Activated naive CD4-positive, alpha-beta T cell treated with anti-CD3 and anti-CD28 coated beads, Interleukin-2, amount 10 ng/mL, durations not matched to agents 7 days and 5 days (primary cell): ENCODE data around the gene CPB2.

Experiments used
- CTCF ChIA-PET: fragments of 350-600 bp; sonication (Branson Sonifier 250); formaldehyde crosslinking; loops from one replicate; lab custom pipeline; 2021; ENCODE audit warnings: antibody characterized with exemption; lab: Charles Lee
- DNase-seq: peaks from one replicate; pipeline ENCODE4 v3.0.0-alpha.2; 2020
- H3K27ac Mint-ChIP-seq: one replicate; pipeline ENCODE4 v1.8.0; 2021; ENCODE audit warnings: mild to moderate bottlenecking, moderate library complexity, mixed read lengths
- H3K27me3 Mint-ChIP-seq: one replicate; pipeline ENCODE4 v1.8.0; 2021; ENCODE audit warnings: mild to moderate bottlenecking, mixed read lengths
- H3K36me3 Mint-ChIP-seq: one replicate; pipeline ENCODE4 v1.8.0; 2021; ENCODE audit warnings: mixed read lengths
- H3K4me1 Mint-ChIP-seq: one replicate; pipeline ENCODE4 v1.8.0; 2021; ENCODE audit warnings: mixed read lengths
- H3K4me3 Mint-ChIP-seq: one replicate; pipeline ENCODE4 v1.8.0; 2021; ENCODE audit warnings: mild to moderate bottlenecking, moderate library complexity, mixed read lengths
- H3K9me3 Mint-ChIP-seq: one replicate; pipeline ENCODE4 v1.8.0; 2021; ENCODE audit warnings: mixed read lengths

CPB2 gene

DNA sequence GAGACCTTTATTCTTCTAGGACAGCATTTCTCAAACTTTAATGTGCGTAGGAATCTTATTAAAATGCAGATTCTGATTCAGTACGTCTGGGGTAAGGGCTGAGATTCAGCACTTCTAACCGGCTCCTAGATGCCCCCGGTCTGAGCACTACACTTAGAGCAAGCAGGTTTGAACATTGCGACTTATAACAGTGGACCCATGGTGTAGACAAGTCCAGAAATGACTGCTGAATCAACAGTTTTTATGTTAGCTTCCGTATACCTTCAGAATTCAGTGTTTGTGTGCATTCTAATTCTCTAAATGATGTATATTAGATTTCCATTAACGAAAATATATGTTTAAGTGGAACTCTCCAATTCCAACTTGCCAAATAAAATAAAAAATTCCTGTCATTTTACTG is 17.5 kb upstream of the CPB2 start:
- no peaks in the 10 kb centered on the region for H3K9me3 Mint-ChIP-seq
- no peak for DNase-seq
- H3K27me3 Mint-ChIP-seq: peaks cover 8% of the 10 kb centered on the region
- no peak overlapping the region for H3K4me3 Mint-ChIP-seq
- peaks cover 32% of the 10 kb centered on the region for H3K4me1 Mint-ChIP-seq
- peaks cover 26% of the 10 kb centered on the region for H3K36me3 Mint-ChIP-seq
- CTCF ChIA-PET: no interaction called here
- H3K27ac Mint-ChIP-seq: no peak overlapping the region

DNA sequence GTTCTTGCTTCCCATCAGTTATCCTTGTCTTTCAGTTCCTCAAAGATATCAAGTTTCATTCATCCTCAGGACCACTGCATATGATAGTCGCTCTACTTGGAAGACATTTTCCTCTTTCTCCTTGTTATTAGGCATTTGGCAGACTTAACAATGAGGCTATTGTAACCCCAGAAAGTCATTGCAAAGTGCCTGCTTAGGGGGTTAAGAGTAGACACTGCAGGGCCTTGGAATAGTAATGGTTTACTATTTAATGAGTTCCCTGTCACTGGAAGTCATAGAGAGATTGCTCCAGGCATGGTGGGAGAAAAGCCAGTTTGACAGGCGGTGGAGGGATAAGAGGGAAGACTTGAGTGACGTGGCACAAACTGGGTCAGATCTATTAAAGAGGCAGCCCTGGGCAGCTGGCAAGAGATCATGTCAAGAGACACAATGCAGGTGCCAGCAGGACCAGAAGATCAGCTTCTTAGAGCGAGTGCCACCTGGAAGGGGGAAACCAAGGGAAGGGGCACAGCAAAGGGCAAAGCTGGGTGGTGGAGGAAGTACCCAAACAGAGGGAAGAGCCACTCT is 16.8 kb upstream of the CPB2 start:
- H3K36me3 Mint-ChIP-seq: peaks cover 20% of the 10 kb centered on the region
- H3K9me3 Mint-ChIP-seq: no peaks in the 10 kb centered on the region
- peaks cover 26% of the 10 kb centered on the region for H3K4me1 Mint-ChIP-seq
- peaks cover 9% of the 10 kb centered on the region for H3K27me3 Mint-ChIP-seq
- no peak overlapping the region for H3K4me3 Mint-ChIP-seq
- no peak overlapping the region for H3K27ac Mint-ChIP-seq
- CTCF ChIA-PET: interaction anchor here (1.0 kb wide), 1 partner anchor 166 kb away, joined by 4 read pairs; no protein-coding TSS in a partner anchor
- no peak for DNase-seq

DNA sequence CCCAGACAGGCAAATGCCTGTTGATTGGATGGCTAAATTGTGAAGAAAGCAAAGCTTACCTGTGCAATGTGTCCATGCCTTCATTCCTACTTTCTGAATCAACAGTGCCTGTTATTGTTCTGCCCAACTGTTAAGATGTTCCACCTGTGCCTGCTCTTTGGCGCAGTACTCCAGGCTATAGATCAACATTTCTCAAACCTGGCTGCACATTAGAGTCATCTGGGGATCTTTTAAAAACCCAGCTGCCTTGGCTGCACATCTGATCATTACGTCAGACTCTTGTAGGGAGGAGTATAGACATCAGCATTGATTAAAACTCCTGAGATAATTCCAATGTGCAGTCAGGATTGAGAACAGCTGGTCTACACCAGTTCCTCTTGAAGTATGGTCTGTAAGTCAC is 16.2 kb upstream of the CPB2 start:
- Mint-ChIP-seq H3K9me3 (no peaks in the 10 kb centered on the region), H3K4me1 (peaks cover 20% of the 10 kb centered on the region), H3K27ac (no peak overlapping the region), H3K4me3 (no peak overlapping the region), H3K36me3 (peaks cover 13% of the 10 kb centered on the region), H3K27me3 (peaks cover 12% of the 10 kb centered on the region)
- DNase-seq: no peak
- CTCF ChIA-PET: interaction anchor here (1.0 kb wide), 1 partner anchor 167 kb away, joined by 4 read pairs; no protein-coding TSS in a partner anchor

DNA sequence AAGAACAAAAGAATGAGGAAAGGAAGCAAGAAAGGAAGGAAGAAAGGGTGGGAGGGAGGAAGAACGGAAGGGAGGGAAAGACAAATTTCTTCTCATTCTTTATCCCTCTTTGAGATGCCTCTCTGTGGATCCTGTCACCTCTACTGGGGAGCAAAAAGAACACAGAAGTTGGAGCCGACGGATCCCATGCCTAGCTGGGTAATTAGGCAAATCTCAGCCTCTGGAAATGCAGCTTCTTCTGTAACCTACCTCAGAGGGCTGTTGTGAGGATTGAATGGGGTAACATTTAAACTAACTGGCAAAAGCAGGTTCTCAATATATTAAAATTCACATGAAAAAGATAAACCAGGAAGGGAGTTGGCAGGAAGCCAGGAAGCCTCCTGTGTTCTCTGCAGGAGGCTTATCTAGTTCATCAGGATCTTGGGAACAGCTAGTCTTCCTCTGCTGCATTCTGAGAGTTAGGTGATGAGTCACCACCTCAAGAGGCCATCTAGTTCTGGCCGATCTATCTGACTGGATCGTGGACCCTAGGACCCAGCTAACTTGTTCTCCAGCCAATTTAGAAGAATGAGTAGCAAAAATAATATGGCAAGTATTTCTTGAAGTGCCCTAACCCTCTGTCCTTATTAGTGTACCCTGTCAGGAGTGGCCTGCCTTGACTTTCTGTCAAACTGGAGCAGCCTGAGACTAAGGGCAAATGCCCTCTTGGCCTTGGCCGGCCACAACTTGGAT is 15.2 kb upstream of the CPB2 start:
- H3K27ac Mint-ChIP-seq: no peak overlapping the region
- peaks cover 10% of the 10 kb centered on the region for H3K4me1 Mint-ChIP-seq
- peaks cover 3% of the 10 kb centered on the region for H3K36me3 Mint-ChIP-seq
- DNase-seq: no peak
- CTCF ChIA-PET: no interaction called here
- no peaks in the 10 kb centered on the region for H3K9me3 Mint-ChIP-seq
- no peak overlapping the region for H3K4me3 Mint-ChIP-seq
- H3K27me3 Mint-ChIP-seq: peaks cover 12% of the 10 kb centered on the region

DNA sequence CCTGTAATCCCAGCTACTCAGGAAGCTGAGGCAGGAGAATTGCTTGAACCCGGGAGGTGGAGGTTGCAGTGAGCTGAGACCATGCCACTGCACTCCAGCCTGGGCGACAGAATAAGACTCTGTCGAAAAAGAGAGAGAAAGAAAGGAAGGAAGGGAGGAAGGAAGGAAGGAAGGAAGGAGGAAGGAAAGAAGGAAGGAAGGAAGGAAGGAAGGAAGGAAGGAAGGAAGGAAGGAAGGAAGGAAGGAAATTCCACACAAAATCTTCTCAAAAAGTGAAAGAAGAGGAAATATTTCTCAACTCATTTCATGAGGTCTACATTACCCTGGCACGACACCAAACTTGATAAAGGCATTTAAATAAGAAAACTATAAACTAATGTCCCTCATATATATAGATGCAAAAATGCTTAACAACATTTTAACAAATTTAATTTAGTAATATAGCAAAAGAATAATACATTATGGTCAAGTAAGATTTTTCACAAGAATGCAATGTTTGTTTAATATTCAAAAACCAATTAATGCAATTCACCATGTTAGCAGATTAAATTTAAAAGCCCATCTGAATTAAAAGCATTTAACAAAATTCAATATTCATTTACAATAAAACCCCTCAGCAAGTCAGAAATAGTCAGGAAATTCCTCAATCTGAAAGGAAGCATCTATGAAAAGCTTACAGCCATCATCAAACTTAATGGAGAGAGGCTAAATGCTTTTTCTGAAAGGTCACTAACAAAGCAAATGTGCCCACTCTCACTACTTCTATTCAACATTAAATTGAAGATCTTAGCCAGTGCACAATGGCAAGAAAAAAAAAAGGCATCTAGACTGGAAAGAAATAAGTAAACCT is 12.0 kb upstream of the CPB2 start:
- Mint-ChIP-seq H3K36me3 (no peaks in the 10 kb centered on the region), H3K27ac (no peak overlapping the region), H3K9me3 (no peaks in the 10 kb centered on the region), H3K4me1 (no peaks in the 10 kb centered on the region), H3K4me3 (no peak overlapping the region), H3K27me3 (peaks cover 16% of the 10 kb centered on the region)
- no peak for DNase-seq
- CTCF ChIA-PET: no interaction called here

DNA sequence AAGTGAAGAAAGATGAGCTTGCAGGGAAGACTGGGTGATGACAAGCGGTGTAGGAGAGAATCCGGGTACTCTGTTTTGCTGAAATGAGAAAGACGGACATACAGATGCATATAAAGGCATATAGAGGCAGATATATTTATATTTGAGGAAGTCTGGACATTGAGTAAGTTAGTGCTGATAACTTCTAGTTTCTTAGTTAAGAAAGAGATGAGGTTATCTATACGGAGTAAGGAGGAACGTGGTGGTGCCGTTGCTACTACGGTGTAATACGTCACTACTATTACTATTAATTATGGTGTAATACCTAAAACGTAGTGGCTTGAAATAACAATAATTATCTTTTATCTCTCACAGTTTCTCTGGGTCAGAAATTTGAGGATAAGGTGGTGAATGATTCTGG is 9.8 kb upstream of the CPB2 start:
- CTCF ChIA-PET: no interaction called here
- H3K4me3 Mint-ChIP-seq: no peak overlapping the region
- no peak for DNase-seq
- peaks cover under 1% of the 10 kb centered on the region for H3K4me1 Mint-ChIP-seq
- H3K36me3 Mint-ChIP-seq: no peaks in the 10 kb centered on the region
- H3K9me3 Mint-ChIP-seq: no peaks in the 10 kb centered on the region
- peaks cover 28% of the 10 kb centered on the region for H3K27me3 Mint-ChIP-seq
- no peak overlapping the region for H3K27ac Mint-ChIP-seq

DNA sequence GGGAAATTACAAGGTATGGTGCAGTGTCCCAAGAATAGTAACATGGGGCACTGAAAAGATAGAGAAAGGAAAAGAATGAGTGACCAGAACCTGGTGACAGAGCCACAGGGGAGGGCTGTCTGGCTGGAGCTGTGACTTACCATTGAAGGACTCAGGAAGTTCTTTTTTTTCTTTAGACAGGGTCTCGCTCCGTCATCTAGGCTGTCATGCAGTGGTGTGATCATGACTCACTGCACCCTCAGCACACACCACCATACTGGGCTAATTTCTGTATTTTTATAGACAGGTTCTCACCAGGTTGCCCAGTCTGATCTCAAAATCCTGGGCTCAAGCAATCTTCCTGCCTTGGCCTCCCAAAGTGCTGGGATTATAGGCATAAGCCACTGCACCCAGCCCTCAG is 8.8 kb upstream of the CPB2 start:
- no peak overlapping the region for H3K27ac Mint-ChIP-seq
- H3K27me3 Mint-ChIP-seq: peaks cover 35% of the 10 kb centered on the region
- CTCF ChIA-PET: no interaction called here
- H3K4me3 Mint-ChIP-seq: no peak overlapping the region
- no peak for DNase-seq
- no peaks in the 10 kb centered on the region for H3K9me3 Mint-ChIP-seq
- H3K36me3 Mint-ChIP-seq: no peaks in the 10 kb centered on the region
- H3K4me1 Mint-ChIP-seq: peaks cover 4% of the 10 kb centered on the region

DNA sequence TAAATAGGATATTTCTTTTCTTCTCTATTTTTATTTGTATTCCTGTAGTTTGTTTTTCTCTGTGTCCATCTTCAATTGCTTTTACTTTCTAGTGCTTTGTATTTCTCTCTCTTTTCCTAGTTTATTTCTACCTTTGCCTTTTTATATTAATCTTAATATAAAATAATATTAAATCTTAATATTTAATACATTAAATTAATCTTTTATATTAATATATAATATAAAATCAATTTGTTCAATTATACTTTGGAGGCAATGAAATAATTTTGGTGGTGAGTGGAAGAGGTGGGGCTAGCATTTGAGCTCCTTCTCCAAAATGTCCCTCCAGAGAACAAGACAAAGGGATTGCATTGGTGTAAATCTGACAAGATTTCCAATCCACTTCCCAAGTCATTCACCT is 6.3 kb upstream of the CPB2 start:
- H3K27me3 Mint-ChIP-seq: peaks cover 34% of the 10 kb centered on the region
- CTCF ChIA-PET: no interaction called here
- H3K4me1 Mint-ChIP-seq: peaks cover 14% of the 10 kb centered on the region
- no peaks in the 10 kb centered on the region for H3K36me3 Mint-ChIP-seq
- H3K4me3 Mint-ChIP-seq: no peak overlapping the region
- no peak for DNase-seq
- H3K27ac Mint-ChIP-seq: no peak overlapping the region
- no peaks in the 10 kb centered on the region for H3K9me3 Mint-ChIP-seq

DNA sequence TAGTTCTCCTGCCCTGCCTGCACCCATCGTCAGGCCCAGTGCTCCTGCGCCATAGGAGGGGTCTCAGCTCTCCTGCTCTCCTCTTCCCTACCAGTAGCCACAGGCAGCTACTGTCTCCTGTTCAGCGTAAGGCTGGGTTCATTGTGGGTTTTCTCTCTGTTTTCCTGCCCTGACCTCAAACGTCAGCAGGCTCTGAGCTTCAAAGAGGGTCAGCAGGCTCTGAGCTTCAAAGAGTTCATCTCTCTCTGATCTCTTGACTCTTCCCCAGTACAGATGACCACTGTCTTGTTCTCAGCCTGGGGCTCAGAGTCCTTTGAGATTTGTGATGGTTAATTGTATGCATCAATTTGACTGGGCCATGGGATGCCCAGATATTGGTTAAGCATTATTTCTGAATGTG is 4.6 kb upstream of the CPB2 start:
- Mint-ChIP-seq H3K4me3 (no peak overlapping the region), H3K27ac (no peak overlapping the region), H3K36me3 (no peaks in the 10 kb centered on the region), H3K9me3 (no peaks in the 10 kb centered on the region), H3K27me3 (peaks cover 34% of the 10 kb centered on the region), H3K4me1 (peaks cover 15% of the 10 kb centered on the region)
- DNase-seq: no peak
- CTCF ChIA-PET: no interaction called here

DNA sequence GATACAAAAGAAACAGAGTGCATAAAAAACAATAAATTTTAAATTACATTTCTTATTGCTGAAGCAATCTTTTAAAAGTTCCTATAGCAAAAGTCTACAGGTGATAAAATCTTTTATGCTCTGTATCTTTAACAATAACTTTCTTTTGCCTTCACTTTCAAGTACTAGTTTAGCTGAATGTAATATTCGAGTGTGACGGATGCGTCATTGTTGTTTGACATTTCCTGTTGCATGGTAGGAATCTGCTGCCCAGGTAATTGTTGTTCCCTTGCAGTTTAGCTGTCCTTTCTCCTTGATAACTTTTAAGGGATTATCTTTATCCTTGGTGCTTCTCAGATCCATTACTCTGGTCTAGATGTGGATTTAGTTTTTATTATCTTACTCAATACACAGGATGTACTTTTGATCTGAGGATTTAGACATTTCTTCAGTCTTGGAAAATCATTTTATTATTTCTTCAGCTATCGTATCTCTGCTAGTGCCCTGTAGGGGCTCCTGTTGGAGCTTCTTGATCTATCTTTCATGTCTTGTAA is 2.1 kb upstream of the CPB2 start:
- no peak for DNase-seq
- Mint-ChIP-seq H3K4me3 (no peak overlapping the region), H3K4me1 (peaks cover 15% of the 10 kb centered on the region), H3K27ac (no peak overlapping the region), H3K36me3 (no peaks in the 10 kb centered on the region), H3K27me3 (peaks cover 29% of the 10 kb centered on the region), H3K9me3 (no peaks in the 10 kb centered on the region)
- CTCF ChIA-PET: interaction anchor here (0.7 to 1.2 kb wide), 2 partner anchors 17 kb away, joined by 3 read pairs; no protein-coding TSS in a partner anchor

DNA sequence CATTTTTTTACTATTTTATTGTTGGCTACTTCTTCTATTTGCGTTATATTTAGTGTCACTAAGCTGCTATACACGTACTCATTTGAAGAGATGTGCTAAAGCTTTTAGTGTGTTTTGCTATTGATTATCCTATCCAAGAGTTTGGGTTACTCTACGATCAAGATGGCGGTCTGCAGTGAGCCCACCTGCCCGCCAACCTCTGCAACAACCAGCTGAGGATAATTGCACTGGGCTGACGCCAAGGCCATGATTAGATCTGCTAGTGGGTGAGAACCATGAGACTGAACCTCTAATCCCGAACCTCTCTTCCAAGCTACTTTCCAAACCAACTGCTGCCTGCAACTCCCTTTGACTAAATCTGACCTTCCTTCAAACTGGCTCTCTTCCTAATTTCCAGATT is 1.8 kb downstream of the CPB2 start:
- peaks cover 11% of the 10 kb centered on the region for H3K4me1 Mint-ChIP-seq
- no peak for DNase-seq
- H3K36me3 Mint-ChIP-seq: no peaks in the 10 kb centered on the region
- H3K4me3 Mint-ChIP-seq: no peak overlapping the region
- peaks cover 7% of the 10 kb centered on the region for H3K27me3 Mint-ChIP-seq
- H3K9me3 Mint-ChIP-seq: no peaks in the 10 kb centered on the region
- CTCF ChIA-PET: no interaction called here
- H3K27ac Mint-ChIP-seq: no peak overlapping the region

DNA sequence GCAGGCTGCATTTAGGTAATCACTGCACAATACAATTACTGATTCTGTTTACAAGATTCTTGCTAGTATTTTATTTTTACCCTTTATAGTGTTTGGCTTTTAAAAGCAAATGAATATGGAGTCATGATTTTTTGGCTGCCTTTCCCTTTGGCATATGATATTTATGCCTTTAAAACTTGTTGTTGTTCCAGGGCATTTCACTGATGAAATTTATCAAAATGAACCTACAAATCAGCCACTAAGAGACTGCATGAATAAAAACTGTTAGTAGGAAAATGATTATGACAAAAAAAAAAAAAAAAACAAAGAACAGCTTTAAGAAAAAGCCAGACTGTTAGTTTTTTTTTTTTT is 2.6 kb downstream of the CPB2 start:
- CTCF ChIA-PET: no interaction called here
- H3K4me3 Mint-ChIP-seq: no peak overlapping the region
- H3K27ac Mint-ChIP-seq: no peak overlapping the region

DNA sequence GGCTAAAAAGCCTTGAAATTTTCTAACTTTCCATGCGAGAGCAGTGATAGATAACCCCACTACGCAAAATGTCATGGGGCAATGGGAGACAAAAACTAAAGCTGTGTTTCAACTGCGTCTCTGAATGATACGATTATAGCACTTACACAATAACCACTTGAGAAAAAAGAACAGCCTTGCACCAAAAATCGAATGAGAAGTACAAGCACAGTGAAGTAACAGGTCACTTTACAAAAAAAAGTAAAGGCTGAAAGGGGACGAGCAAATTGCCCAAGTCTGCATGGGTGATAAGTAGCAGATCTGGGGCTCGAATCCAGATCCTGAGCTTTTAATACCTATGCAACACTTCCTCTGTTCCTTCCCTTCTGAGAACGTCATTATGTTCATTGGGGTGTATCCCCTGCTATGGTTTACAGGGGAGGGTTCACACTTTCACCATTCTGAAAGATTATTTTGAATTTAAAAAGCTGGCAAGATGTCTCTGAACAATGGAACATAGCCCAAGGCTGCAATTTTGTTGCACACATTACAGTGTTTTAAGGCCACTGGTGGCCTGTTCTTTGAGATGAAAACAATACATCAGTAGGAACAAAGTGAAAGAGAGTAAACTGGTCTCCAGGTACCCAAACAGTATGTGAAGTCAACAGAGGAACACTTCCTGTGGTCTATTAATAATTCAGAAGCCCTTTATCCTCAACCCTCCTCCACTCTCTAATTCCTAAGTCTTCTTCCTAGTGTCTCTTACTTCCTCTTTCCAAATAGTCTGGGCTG is 3.2 kb downstream of the CPB2 start:
- no peak for DNase-seq
- CTCF ChIA-PET: no interaction called here

More for the DNA sequence above, 2.6 kb downstream of the CPB2 start:
- no peaks in the 10 kb centered on the region for H3K9me3 Mint-ChIP-seq
- H3K27me3 Mint-ChIP-seq: peaks cover 5% of the 10 kb centered on the region
- H3K4me1 Mint-ChIP-seq: peaks cover 7% of the 10 kb centered on the region
- H3K36me3 Mint-ChIP-seq: no peaks in the 10 kb centered on the region
- DNase-seq: no peak

DNA sequence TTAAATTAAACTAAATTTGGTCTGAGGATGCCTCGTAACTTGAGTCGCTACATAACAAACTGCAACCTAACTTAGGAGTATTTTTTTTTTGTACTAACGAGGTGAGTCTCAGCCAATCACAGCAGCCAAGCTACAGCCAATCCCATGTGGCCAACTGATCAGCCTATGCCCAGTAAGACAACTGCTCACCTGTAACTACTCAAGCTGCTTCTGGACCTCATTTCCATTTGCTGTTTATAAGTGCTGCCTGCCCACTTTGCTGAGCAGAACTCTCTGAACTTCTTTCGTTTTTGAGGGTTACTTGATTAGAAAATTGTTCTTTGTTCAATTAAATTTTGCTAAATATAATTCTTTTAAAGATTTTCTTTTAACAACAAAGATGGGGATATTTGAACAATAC is 3.8 kb downstream of the CPB2 start:
- no peaks in the 10 kb centered on the region for H3K4me1 Mint-ChIP-seq
- H3K9me3 Mint-ChIP-seq: no peaks in the 10 kb centered on the region
- H3K4me3 Mint-ChIP-seq: no peak overlapping the region
- no peaks in the 10 kb centered on the region for H3K36me3 Mint-ChIP-seq
- no peak overlapping the region for H3K27ac Mint-ChIP-seq
- no peak for DNase-seq
- CTCF ChIA-PET: no interaction called here
- H3K27me3 Mint-ChIP-seq: peaks cover 9% of the 10 kb centered on the region

More for the DNA sequence above, 3.2 kb downstream of the CPB2 start:
- Mint-ChIP-seq H3K4me1 (peaks cover 2% of the 10 kb centered on the region), H3K27ac (no peak overlapping the region), H3K9me3 (no peaks in the 10 kb centered on the region), H3K36me3 (no peaks in the 10 kb centered on the region), H3K27me3 (peaks cover 9% of the 10 kb centered on the region), H3K4me3 (no peak overlapping the region)
